Measurements from ENCODE around the gene C4orf54. TPM values are rescaled to one million over a fixed set of nuclear protein-coding genes. Genes with fewer than 3 reads are reported as not detected.

The C4orf54 gene
- total RNA-seq, 4 donors from 2014 or later: 0.22 to 0.34 TPM; not detected in 2

- intact Hi-C loops (cut with DNase I): no loop called here
- Histone ChIP-seq H3K4me3 (replicated peaks in 1 of 3) (no peak overlapping the region), H3K27ac (no peak overlapping the region), H3K9me3 (no peaks in the 10 kb centered on the region), H3K27me3 (no peaks in the 10 kb centered on the region), H3K36me3 (no peaks in the 10 kb centered on the region), H3K4me1 (no peaks in the 10 kb centered on the region)
- TF ChIP-seq POLR2A (IDR thresholded peaks at IDR 0.05): no peak
- WGBS, 2 donors: 78 to 85% methylated on average over 1 of the region's 1 CpG
- DNase-seq: no peak
Measured at GRCh38 chr4:99622341-99622740, 35.3 kb downstream of the C4orf54 start.

- no peak for DNase-seq
- 77 to 88% methylated on average over 1 of the region's 1 CpG for WGBS, 2 donors
Measured at GRCh38 chr4:99617374-99617773, 40.3 kb downstream of the C4orf54 start.

GRCh38 chr4:99615170-99615820 is 42.3 kb downstream of the C4orf54 start:
- H3K4me1 ChIP-seq: no peaks in the 10 kb centered on the region
- no peak for TF ChIP-seq CTCF (IDR thresholded peaks at IDR 0.05)
- no peak for TF ChIP-seq POLR2A (IDR thresholded peaks at IDR 0.05)
- no peak overlapping the region for H3K27ac ChIP-seq
- WGBS, 2 donors: 32 to 96% methylated on average over 1 of the region's 1 CpG
- H3K9me3 ChIP-seq: no peaks in the 10 kb centered on the region
- no peak for DNase-seq
- intact Hi-C loops (cut with DNase I): no loop called here
- no peaks in the 10 kb centered on the region for H3K27me3 ChIP-seq
- no peaks in the 10 kb centered on the region for H3K36me3 ChIP-seq
- H3K4me3 ChIP-seq (replicated peaks in 1 of 3): no peak overlapping the region

More at GRCh38 chr4:99617374-99617773, 40.3 kb downstream of the C4orf54 start:
- H3K9me3 ChIP-seq: no peaks in the 10 kb centered on the region
- no peak for TF ChIP-seq CTCF (IDR thresholded peaks at IDR 0.05)
- TF ChIP-seq POLR2A (IDR thresholded peaks at IDR 0.05): no peak
- no peaks in the 10 kb centered on the region for H3K27me3 ChIP-seq
- no peaks in the 10 kb centered on the region for H3K36me3 ChIP-seq
- intact Hi-C loops (cut with DNase I): no loop called here
- H3K27ac ChIP-seq: no peak overlapping the region
- no peaks in the 10 kb centered on the region for H3K4me1 ChIP-seq
- no peak overlapping the region for H3K4me3 ChIP-seq (replicated peaks in 1 of 3)

- intact Hi-C loops (cut with DNase I): no loop called here
- Histone ChIP-seq H3K27ac (no peak overlapping the region), H3K36me3 (no peaks in the 10 kb centered on the region), H3K9me3 (no peaks in the 10 kb centered on the region), H3K4me3 (replicated peaks in 1 of 3) (no peak overlapping the region), H3K27me3 (no peaks in the 10 kb centered on the region), H3K4me1 (no peaks in the 10 kb centered on the region)
- DNase-seq: no peak
- TF ChIP-seq POLR2A (IDR thresholded peaks at IDR 0.05) (no peak), CTCF (IDR thresholded peaks at IDR 0.05) (no peak)
- WGBS, 2 donors: 55 to 61% methylated on average over 1 of the region's 1 CpG
Measured at GRCh38 chr4:99614491-99614890, 43.1 kb downstream of the C4orf54 start.

- 66 to 68% methylated on average over 5 of the region's 5 CpGs for WGBS, 2 donors
- intact Hi-C loops (cut with DNase I): no loop called here
Measured at GRCh38 chr4:99612704-99613103, 44.9 kb downstream of the C4orf54 start.

More at GRCh38 chr4:99612704-99613103, 44.9 kb downstream of the C4orf54 start:
- H3K4me3 ChIP-seq (replicated peaks in 1 of 3): no peak overlapping the region
- H3K9me3 ChIP-seq: no peaks in the 10 kb centered on the region
- H3K27me3 ChIP-seq: no peaks in the 10 kb centered on the region
- no peaks in the 10 kb centered on the region for H3K4me1 ChIP-seq
- no peak for DNase-seq
- no peak for TF ChIP-seq POLR2A (IDR thresholded peaks at IDR 0.05)
- no peak for TF ChIP-seq CTCF (IDR thresholded peaks at IDR 0.05)
- no peaks in the 10 kb centered on the region for H3K36me3 ChIP-seq
- no peak overlapping the region for H3K27ac ChIP-seq

Data from thyroid gland (tissue), 4 donors.